GM19455 (cell line): ENCODE measurements around the gene LHFPL3.
"Not testable (repeated sequence)": the region's sequence is repeated elsewhere in the genome, so short reads cannot be mapped to it uniquely, and the experiment has no call there.

Experiments used
- ATAC-seq: cut with Tn5 transposase; IDR thresholded peaks from one replicate; pipeline ENCODE4 v1.9.1; 2021; ENCODE audit not compliant: unreplicated experiment

The LHFPL3 gene

GRCh38 chr7:104928721-104929400, 600.5 kb downstream of the LHFPL3 start:
- no peak for ATAC-seq

GRCh38 chr7:104929921-104930320, 601.5 kb downstream of the LHFPL3 start:
- ATAC-seq, result no peak

- no peak for ATAC-seq
Observed at GRCh38 chr7:104931181-104931781, 602.9 kb downstream of the LHFPL3 start.

GRCh38 chr7:104933022-104933421, 604.6 kb downstream of the LHFPL3 start:
- no peak for ATAC-seq

- ATAC-seq, result no peak
Observed at GRCh38 chr7:104933521-104933988, 605.2 kb downstream of the LHFPL3 start.

GRCh38 chr7:104934665-104935064, 606.3 kb downstream of the LHFPL3 start:
- ATAC-seq, result no peak

- ATAC-seq, result no peak
Observed at GRCh38 chr7:104935276-104935675, 606.9 kb downstream of the LHFPL3 start.

- ATAC-seq, result no peak
Observed at GRCh38 chr7:104936546-104936945, 608.1 kb downstream of the LHFPL3 start.

GRCh38 chr7:104937489-104937888, 609.1 kb downstream of the LHFPL3 start:
- ATAC-seq, result not testable (repeated sequence)

- ATAC-seq, result no peak
Observed at GRCh38 chr7:104938741-104939390, 610.5 kb downstream of the LHFPL3 start.

- ATAC-seq, result no peak
Observed at GRCh38 chr7:104940023-104940710, 611.8 kb downstream of the LHFPL3 start.

GRCh38 chr7:104943502-104944343, 615.3 kb downstream of the LHFPL3 start:
- peak; percentile 51 for ATAC-seq

- no peak for ATAC-seq
Observed at GRCh38 chr7:104945599-104945956, 617.2 kb downstream of the LHFPL3 start.

- ATAC-seq, result no peak
Observed at GRCh38 chr7:104946338-104946737, 617.9 kb downstream of the LHFPL3 start.

GRCh38 chr7:104950006-104950405, 621.6 kb downstream of the LHFPL3 start:
- ATAC-seq, result no peak

GRCh38 chr7:104950754-104951153, 622.4 kb downstream of the LHFPL3 start:
- no peak for ATAC-seq

GRCh38 chr7:104951546-104951945, 623.1 kb downstream of the LHFPL3 start:
- ATAC-seq, result no peak

- no peak for ATAC-seq
Observed at GRCh38 chr7:104955276-104955675, 626.9 kb downstream of the LHFPL3 start.
